ENCODE results near the gene MYO15B. TPM values are rescaled to one million over a fixed set of nuclear protein-coding genes. Genes with fewer than 3 reads are reported as not detected.
"Not testable (repeated sequence)": the region's sequence is repeated elsewhere in the genome, so short reads cannot be mapped to it uniquely, and the experiment has no call there.

The MYO15B gene
- total RNA-seq, 1 donor from 2014 or later, result 4.3 TPM

DNA sequence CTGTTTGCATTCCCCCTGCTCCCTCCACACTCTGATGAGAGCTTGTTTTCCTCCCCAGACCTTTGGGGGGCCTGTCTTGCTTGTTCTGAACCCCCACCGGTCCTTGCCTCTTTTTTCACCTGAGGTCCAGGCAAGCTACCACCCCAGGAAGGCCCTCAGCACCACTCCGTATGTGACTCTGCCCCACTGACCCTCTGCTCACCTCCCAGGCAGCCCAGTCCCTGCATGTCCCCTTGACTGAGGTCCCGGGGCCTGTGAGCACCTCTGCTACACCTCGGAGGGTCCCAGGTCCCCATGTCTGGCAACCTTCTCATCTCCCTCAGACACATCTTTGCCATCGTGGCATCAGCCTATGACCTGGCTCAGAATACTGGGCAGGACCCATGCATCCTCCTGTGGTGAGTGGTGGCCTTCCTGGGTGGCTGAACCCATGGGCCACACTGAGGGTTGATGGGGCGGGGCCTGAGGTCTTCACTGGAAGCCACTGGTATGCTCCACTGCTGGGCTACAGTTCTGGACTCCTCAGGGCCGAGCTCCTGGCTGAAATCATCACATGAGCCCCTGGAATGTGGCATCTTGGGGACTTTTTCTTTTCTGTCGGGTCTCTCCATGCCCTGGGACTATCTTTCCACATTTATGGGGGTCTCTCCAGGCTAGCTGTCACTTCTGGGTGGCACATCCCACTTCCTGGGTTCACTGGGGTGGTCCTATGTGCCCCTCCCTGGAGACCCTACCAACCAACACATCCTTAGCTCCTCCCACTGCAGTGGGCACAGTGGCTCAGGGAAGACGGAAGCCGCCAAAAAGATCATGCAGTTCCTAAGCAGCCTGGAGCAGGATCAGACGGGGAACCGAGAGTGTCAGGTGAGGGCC, 3.5 kb downstream of the MYO15B start:
- Histone ChIP-seq H3K4me3 (ENCODE audit: low read depth, low read length) (no peak overlapping the region), H3K27me3 (ENCODE audit: control insufficient read depth, insufficient read depth, low read length) (peaks cover 30% of the 10 kb centered on the region), H3K36me3 (ENCODE audit: control insufficient read depth, insufficient read depth, low read length) (no peaks in the 10 kb centered on the region)
- TF ChIP-seq, protein P1, sequence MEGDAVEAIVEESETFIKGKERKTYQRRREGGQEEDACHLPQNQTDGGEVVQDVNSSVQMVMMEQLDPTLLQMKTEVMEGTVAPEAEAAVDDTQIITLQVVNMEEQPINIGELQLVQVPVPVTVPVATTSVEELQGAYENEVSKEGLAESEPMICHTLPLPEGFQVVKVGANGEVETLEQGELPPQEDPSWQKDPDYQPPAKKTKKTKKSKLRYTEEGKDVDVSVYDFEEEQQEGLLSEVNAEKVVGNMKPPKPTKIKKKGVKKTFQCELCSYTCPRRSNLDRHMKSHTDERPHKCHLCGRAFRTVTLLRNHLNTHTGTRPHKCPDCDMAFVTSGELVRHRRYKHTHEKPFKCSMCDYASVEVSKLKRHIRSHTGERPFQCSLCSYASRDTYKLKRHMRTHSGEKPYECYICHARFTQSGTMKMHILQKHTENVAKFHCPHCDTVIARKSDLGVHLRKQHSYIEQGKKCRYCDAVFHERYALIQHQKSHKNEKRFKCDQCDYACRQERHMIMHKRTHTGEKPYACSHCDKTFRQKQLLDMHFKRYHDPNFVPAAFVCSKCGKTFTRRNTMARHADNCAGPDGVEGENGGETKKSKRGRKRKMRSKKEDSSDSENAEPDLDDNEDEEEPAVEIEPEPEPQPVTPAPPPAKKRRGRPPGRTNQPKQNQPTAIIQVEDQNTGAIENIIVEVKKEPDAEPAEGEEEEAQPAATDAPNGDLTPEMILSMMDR (IDR thresholded peaks at IDR 0.05; ENCODE audit: insufficient read depth, low read length, poor library complexity, severe bottlenecking), result no peak
- DNase-seq (ENCODE audit: low read depth), result no peak

DNA sequence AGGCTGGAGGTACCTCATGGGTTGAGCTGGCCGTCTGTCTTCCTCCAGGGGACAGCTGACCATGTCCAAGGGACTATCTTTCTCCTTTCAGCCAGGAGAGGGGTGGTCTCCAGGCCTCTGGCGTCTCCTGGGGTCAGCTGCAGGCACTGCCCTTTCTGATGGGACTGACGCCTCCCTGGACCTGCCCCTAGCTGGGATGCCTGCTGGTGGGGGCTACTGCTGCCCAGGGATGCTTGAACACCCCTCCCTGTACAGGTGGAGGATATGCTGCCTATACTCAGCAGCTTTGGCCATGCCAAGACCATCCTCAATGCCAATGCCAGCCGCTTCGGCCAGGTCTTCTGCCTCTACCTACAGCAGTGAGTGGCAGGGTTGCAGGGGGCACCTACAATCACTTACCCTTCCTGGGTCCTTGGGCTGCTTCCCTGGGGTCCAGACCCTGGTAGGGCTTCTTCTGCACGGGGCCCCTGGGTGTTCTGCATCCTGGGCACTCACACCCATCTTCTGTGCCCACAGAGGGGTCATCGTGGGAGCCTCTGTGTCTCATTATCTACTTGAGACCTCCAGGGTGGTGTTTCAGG, 4.2 kb downstream of the MYO15B start:
- Histone ChIP-seq H3K27me3 (ENCODE audit: control insufficient read depth, insufficient read depth, low read length) (peaks cover 30% of the 10 kb centered on the region), H3K36me3 (ENCODE audit: control insufficient read depth, insufficient read depth, low read length) (no peaks in the 10 kb centered on the region), H3K4me3 (ENCODE audit: low read depth, low read length) (no peak overlapping the region)
- no peak for DNase-seq (ENCODE audit: low read depth)
- TF ChIP-seq, protein P1 (IDR thresholded peaks at IDR 0.05; ENCODE audit: insufficient read depth, low read length, poor library complexity, severe bottlenecking), result no peak

DNA sequence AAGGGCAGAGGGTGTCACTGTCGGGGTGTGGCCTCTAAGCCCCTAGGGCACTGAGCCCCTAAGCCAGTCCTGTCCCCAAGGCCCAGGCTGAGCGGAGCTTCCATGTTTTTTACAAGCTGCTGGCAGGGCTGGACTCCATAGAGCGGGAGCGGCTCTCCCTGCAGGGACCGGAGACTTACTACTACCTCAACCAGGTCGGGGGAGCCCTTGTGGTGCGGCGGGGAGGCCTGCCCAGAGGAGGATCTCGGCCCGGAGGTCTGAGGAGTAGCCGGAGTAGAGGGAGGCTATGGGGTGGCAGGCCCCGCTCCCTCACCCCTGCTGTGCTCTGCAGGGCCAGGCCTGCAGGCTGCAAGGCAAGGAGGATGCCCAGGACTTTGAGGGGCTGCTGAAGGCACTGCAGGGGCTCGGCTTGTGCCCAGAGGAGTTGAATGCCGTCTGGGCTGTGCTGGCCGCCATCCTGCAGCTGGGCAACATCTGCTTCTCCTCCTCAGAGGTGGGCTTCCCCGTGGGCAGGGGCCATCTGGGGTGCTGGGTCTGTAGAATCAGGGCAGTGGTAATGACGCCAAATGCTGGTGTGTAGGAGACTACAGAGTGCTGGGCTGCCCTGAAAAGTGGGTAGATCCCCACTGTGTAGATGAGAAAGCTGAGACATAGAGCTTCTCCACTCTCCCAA, 4.9 kb downstream of the MYO15B start:
- Histone ChIP-seq H3K27me3 (ENCODE audit: control insufficient read depth, insufficient read depth, low read length) (peaks cover 29% of the 10 kb centered on the region), H3K4me3 (ENCODE audit: low read depth, low read length) (no peak overlapping the region), H3K36me3 (ENCODE audit: control insufficient read depth, insufficient read depth, low read length) (no peaks in the 10 kb centered on the region)
- DNase-seq (ENCODE audit: low read depth), result no peak
- TF ChIP-seq, protein P1 (IDR thresholded peaks at IDR 0.05; ENCODE audit: insufficient read depth, low read length, poor library complexity, severe bottlenecking), result no peak

DNA sequence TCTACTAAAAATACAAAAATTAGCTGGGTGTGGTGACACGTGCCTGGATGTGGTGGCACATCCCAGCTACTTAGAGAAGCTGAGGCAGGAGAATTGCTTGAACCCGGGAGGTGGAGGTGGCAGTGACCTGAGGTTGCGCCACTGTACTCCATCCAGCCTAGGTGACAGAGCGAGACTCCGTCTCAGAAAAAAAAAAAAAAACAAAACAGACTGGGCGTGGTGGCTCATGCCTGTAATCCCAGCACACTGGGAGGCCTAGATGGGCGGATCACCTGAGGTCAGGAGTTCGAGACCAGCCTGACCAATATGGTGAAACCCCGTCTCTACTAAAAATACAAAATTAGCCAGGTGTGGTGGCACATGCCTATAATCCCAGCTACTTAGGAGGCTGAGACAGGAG, 5.8 kb downstream of the MYO15B start:
- H3K4me3 ChIP-seq (ENCODE audit: low read depth, low read length); H3K36me3 ChIP-seq (ENCODE audit: control insufficient read depth, insufficient read depth, low read length); DNase-seq (ENCODE audit: low read depth): not testable (repeated sequence)
- H3K27me3 ChIP-seq (ENCODE audit: control insufficient read depth, insufficient read depth, low read length), result peaks cover 20% of the 10 kb centered on the region

DNA sequence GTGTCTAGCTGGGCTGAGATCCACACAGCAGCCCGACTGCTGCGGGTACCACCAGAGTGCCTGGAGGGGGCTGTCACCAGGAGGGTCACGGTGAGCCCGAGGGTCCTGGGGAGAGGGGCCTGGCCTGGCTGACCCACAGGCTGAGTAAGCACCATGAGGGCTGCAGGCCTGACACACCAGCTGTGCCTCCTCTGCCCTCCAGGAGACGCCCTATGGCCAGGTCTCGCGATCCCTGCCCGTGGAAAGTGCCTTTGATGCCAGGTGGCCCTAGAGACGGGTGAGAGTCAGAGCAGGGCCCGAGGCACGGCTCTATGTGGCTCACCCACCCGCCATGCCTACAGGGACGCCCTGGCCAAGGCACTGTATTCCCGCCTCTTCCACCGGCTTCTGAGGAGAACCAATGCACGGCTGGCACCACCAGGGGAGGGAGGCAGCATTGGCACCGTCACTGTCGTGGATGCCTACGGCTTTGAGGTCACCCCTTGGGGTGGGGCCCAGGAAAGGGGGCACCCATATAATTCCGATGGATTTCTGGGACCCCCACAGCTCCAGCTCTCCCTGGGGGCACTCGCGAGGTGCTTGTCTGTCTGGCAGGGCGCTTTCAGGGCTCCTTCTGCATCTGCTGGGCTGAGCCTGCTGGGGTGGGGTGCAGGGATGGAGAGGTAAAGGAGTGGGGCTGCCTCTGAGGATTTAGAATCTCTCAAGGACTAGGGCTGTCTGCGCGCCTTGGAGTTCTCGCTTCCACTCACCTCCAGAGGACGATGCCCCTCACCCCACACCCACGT, 7.1 kb downstream of the MYO15B start:
- TF ChIP-seq, protein P1 (IDR thresholded peaks at IDR 0.05; ENCODE audit: insufficient read depth, low read length, poor library complexity, severe bottlenecking), result no peak
- Histone ChIP-seq H3K4me3 (ENCODE audit: low read depth, low read length) (no peak overlapping the region), H3K27me3 (ENCODE audit: control insufficient read depth, insufficient read depth, low read length) (peaks cover 14% of the 10 kb centered on the region), H3K36me3 (ENCODE audit: control insufficient read depth, insufficient read depth, low read length) (no peaks in the 10 kb centered on the region)
- DNase-seq (ENCODE audit: low read depth), result no peak

All from kidney epithelial cell (primary cell).